WTC11 (cell line): Measurements from ENCODE around the gene GRM7. TPM values are rescaled to one million over a fixed set of nuclear protein-coding genes. Genes with fewer than 3 reads are reported as not detected.

ENCODE experiments used
- ATAC-seq: fragments of 200-7000 bp; cut with Tn5 transposase; 2 replicates; pipeline ENCODE4 v1.10.0; 2021; ENCODE audit warnings: mild to moderate bottlenecking, moderate library complexity
- CTCF ChIA-PET: fragments of 300-600 bp; sonication (Branson Sonifier 250); formaldehyde crosslinking; loops from one replicate; lab custom pipeline; 2021; ENCODE audit warnings: antibody characterized with exemption; lab: Charles Lee
- POLR2A ChIA-PET: fragments of 350-600 bp; sonication (Branson Sonifier 250); formaldehyde crosslinking; loops from one replicate; lab custom pipeline; 2021; ENCODE audit warnings: antibody characterized with exemption; lab: Charles Lee
- DNase-seq: peaks from one replicate; pipeline ENCODE4 v3.0.0; 2021; ENCODE audit warnings: low spot score
- H3K27ac Mint-ChIP-seq: 2 replicates; pipeline ENCODE4 v1.8.0; 2021; ENCODE audit warnings: mixed read lengths
- H3K27me3 Mint-ChIP-seq: 2 replicates; pipeline ENCODE4 v1.8.0; 2021; ENCODE audit warnings: low read depth, mild to moderate bottlenecking, moderate library complexity, mixed read lengths
- H3K36me3 Mint-ChIP-seq: 2 replicates; pipeline ENCODE4 v1.8.0; 2021; ENCODE audit warnings: mixed read lengths
- H3K4me1 Mint-ChIP-seq: 2 replicates; pipeline ENCODE4 v1.8.0; 2022; ENCODE audit warnings: mixed read lengths
- H3K4me3 Mint-ChIP-seq: 2 replicates; pipeline ENCODE4 v1.8.0; 2021; ENCODE audit warnings: mild to moderate bottlenecking, moderate library complexity, mixed read lengths
- H3K9me3 Mint-ChIP-seq: 2 replicates; pipeline ENCODE4 v1.8.0; 2021; ENCODE audit warnings: mixed read lengths
- ARID4B ChIP-seq: sonication (generic); formaldehyde crosslinking; IDR thresholded peaks from 2 replicates; pipeline ENCODE4 v1.8.0; 2023; ENCODE audit warnings: missing genetic modification reagents, mild to moderate bottlenecking, borderline replicate concordance
- CREB1 ChIP-seq: sonication (generic); formaldehyde crosslinking; IDR thresholded peaks from 2 replicates; pipeline ENCODE4 v1.8.0; 2023; ENCODE audit warnings: mild to moderate bottlenecking, missing genetic modification reagents
- FOXP1 ChIP-seq: sonication (generic); formaldehyde crosslinking; IDR thresholded peaks from 2 replicates; pipeline ENCODE4 v1.8.0; 2022; ENCODE audit warnings: missing genetic modification reagents, mild to moderate bottlenecking, moderate library complexity, borderline replicate concordance
- GABPB1 ChIP-seq: sonication (generic); formaldehyde crosslinking; IDR thresholded peaks from 2 replicates; pipeline ENCODE4 v1.8.1; 2023; ENCODE audit warnings: mild to moderate bottlenecking, missing genetic modification reagents
- GTF2I ChIP-seq: fragments of 250-450 bp; sonication (Bioruptor Pico); conservative IDR thresholded peaks from 2 replicates; pipeline ENCODE4 v1.4.0; 2021; ENCODE audit warnings: mild to moderate bottlenecking
- HMGA2 ChIP-seq: fragments of 250-450 bp; sonication (Bioruptor Pico); IDR thresholded peaks from 2 replicates; pipeline ENCODE4 v1.4.0; 2021; ENCODE audit warnings: mild to moderate bottlenecking, moderate library complexity
- JAZF1 ChIP-seq: fragments of 250-450 bp; sonication (Bioruptor Pico); IDR thresholded peaks from 2 replicates; pipeline ENCODE4 v1.9.0; 2021; ENCODE audit warnings: moderate library complexity, mild to moderate bottlenecking, inconsistent platforms
- NFE2L1 ChIP-seq: sonication (generic); formaldehyde crosslinking; IDR thresholded peaks from 2 replicates; pipeline ENCODE4 v1.8.1; 2023; ENCODE audit warnings: missing genetic modification reagents
- RORB ChIP-seq: fragments of 250-450 bp; sonication (Bioruptor Pico); IDR thresholded peaks from 2 replicates; pipeline ENCODE4 v1.9.0; 2021; ENCODE audit warnings: mild to moderate bottlenecking
- SMAD3 ChIP-seq: sonication (generic); formaldehyde crosslinking; IDR thresholded peaks from 2 replicates; pipeline ENCODE4 v1.8.0; 2022; ENCODE audit warnings: missing genetic modification reagents, mild to moderate bottlenecking, borderline replicate concordance
- STAT6 ChIP-seq: sonication (generic); formaldehyde crosslinking; conservative IDR thresholded peaks from 2 replicates; pipeline ENCODE4 v1.8.1; 2023; ENCODE audit warnings: mild to moderate bottlenecking, low read depth, missing genetic modification reagents, moderate library complexity
- TEAD1 ChIP-seq: sonication (generic); formaldehyde crosslinking; IDR thresholded peaks from 2 replicates; pipeline ENCODE4 v1.8.0; 2022; ENCODE audit warnings: mild to moderate bottlenecking, missing genetic modification reagents
- USF1 ChIP-seq: sonication (generic); formaldehyde crosslinking; IDR thresholded peaks from 2 replicates; pipeline ENCODE4 v1.8.0; 2022; ENCODE audit warnings: mild to moderate bottlenecking, missing genetic modification reagents
- ZBTB43 ChIP-seq: sonication (generic); formaldehyde crosslinking; IDR thresholded peaks from 2 replicates; pipeline ENCODE4 v1.8.1; 2023; ENCODE audit warnings: mild to moderate bottlenecking, missing genetic modification reagents
- ZNF281 ChIP-seq: sonication (generic); formaldehyde crosslinking; IDR thresholded peaks from 2 replicates; pipeline ENCODE4 v1.8.0; 2023; ENCODE audit warnings: mild to moderate bottlenecking, missing genetic modification reagents
- ZNF317 ChIP-seq: sonication (generic); formaldehyde crosslinking; IDR thresholded peaks from 2 replicates; pipeline ENCODE4 v1.8.1; 2023; ENCODE audit warnings: low read depth, mild to moderate bottlenecking, moderate library complexity, missing genetic modification reagents, borderline replicate concordance
- total RNA-seq: library from RNA; stranded (reverse); gene quantifications from 3 replicates; pipeline ENCODE4 v1.2.3, GENCODE V29; 2021
- TF ChIP-seq, protein P1 (sequence below): sonication (generic); formaldehyde crosslinking; IDR thresholded peaks from 2 replicates; pipeline ENCODE4 v1.8.1; 2023; ENCODE audit warnings: mild to moderate bottlenecking, missing genetic modification reagents, moderate library complexity
- TF ChIP-seq, protein P2 (sequence below): fragments of 250-450 bp; sonication (Bioruptor Pico); IDR thresholded peaks from 2 replicates; pipeline ENCODE4 v2.1.2; 2022; ENCODE audit warnings: mild to moderate bottlenecking, moderate library complexity

Gene GRM7
- total RNA-seq, 1 experiment from 2014 or later, result 0.42 TPM

- no peak for TF ChIP-seq ARID4B (CRISPR knock-in tag)
- no peak for TF ChIP-seq NFE2L1
- TF ChIP-seq GTF2I (CRISPR knock-in tag), result no peak
- TF ChIP-seq ZBTB43 (CRISPR knock-in tag), result no peak
- no peak for TF ChIP-seq GABPB1 (CRISPR knock-in tag)
- TF ChIP-seq JAZF1 (CRISPR knock-in tag), result no peak
These were observed 727.3 kb downstream of the GRM7 start (continued) for GRCh38 chr3:7588236-7588635.

DNA sequence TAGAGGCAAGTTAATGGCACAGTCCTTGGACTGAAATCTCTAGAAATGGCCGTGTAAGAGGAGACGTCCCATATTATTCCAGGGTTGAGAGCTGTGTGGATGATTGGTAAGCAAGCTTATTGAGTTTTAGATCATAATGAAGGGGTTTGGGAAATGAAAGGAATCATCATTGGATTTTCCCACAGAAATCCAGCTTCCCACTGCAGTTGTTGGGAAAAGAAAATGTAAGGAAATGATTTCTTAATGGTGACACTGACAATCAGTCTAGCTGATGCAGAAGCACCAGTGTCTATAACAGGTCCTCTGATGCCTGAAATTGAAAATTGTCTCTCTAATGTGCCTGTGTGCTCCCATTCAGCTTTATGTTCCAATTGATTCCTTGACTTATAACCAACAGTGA is 728.6 kb downstream of the GRM7 start:
- no peak overlapping the region for H3K27ac Mint-ChIP-seq
- no peaks in the 10 kb centered on the region for H3K27me3 Mint-ChIP-seq
- DNase-seq (no peak), ATAC-seq (no peak)
- H3K36me3 Mint-ChIP-seq, result no peaks in the 10 kb centered on the region
- H3K9me3 Mint-ChIP-seq, result no peaks in the 10 kb centered on the region
- H3K4me1 Mint-ChIP-seq, result peaks cover 6% of the 10 kb centered on the region; the same call in 1 of the 2 replicates
- POLR2A ChIA-PET, result no interaction called here
- no peak overlapping the region for H3K4me3 Mint-ChIP-seq
- CTCF ChIA-PET, result no interaction called here
- TF ChIP-seq ZNF281 (CRISPR knock-in tag), result no peak
- no peak for TF ChIP-seq RORB (CRISPR knock-in tag)
- TF ChIP-seq STAT6 (CRISPR knock-in tag), result no peak
- TF ChIP-seq CREB1 (CRISPR knock-in tag), result no peak
- TF ChIP-seq TEAD1 (CRISPR knock-in tag), result no peak
- TF ChIP-seq, protein P1, sequence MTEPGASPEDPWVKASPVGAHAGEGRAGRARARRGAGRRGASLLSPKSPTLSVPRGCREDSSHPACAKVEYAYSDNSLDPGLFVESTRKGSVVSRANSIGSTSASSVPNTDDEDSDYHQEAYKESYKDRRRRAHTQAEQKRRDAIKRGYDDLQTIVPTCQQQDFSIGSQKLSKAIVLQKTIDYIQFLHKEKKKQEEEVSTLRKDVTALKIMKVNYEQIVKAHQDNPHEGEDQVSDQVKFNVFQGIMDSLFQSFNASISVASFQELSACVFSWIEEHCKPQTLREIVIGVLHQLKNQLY (CRISPR knock-in tag), result no peak
- no peak for TF ChIP-seq FOXP1 (CRISPR knock-in tag)
- no peak for TF ChIP-seq HMGA2 (CRISPR knock-in tag)
- TF ChIP-seq SMAD3 (CRISPR knock-in tag), result no peak
- TF ChIP-seq ZNF317 (CRISPR knock-in tag), result no peak
- TF ChIP-seq, protein P2, sequence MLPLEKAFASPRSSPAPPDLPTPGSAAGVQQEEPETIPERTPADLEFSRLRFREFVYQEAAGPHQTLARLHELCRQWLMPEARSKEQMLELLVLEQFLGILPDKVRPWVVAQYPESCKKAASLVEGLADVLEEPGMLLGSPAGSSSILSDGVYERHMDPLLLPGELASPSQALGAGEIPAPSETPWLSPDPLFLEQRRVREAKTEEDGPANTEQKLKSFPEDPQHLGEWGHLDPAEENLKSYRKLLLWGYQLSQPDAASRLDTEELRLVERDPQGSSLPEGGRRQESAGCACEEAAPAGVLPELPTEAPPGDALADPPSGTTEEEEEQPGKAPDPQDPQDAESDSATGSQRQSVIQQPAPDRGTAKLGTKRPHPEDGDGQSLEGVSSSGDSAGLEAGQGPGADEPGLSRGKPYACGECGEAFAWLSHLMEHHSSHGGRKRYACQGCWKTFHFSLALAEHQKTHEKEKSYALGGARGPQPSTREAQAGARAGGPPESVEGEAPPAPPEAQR (CRISPR knock-in tag), result no peak
- no peak for TF ChIP-seq ARID4B (CRISPR knock-in tag)
- no peak for TF ChIP-seq USF1 (CRISPR knock-in tag)
